ENCODE data around the gene PLA2R1.

Gene PLA2R1

DNA sequence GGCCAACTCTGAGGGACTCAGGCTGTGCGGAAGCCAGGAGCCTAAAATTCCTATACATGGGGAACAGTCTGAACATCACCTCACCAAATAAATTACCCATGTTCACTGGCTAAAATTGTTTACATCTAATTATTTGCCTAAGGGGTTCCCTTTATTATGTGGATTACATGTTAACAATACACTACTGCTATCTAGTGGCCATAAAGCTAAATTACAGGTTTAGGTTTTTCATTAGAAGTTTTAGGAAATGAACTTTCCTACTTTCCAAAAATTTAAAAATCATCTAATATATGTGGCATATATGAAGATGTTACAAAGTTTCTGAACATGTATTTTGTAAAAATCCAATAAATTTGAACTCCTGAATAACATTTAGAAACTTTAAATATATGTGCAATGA, 40.3 kb downstream of the PLA2R1 start:
- no peaks in the 10 kb centered on the region for H3K4me1 ChIP-seq (ENCODE audit: insufficient read depth, low read length)
- H3K9me3 ChIP-seq (ENCODE audit: insufficient read depth, low read depth, low read length): peaks cover 8% of the 10 kb centered on the region
- no peaks in the 10 kb centered on the region for H3K36me3 ChIP-seq (ENCODE audit: insufficient read depth, low read depth, low read length)
- H3K27me3 ChIP-seq (ENCODE audit: insufficient read depth, low read length): no peaks in the 10 kb centered on the region
- no peak overlapping the region for H3K9ac ChIP-seq (ENCODE audit: low read depth, low read length)
- no peak overlapping the region for H3K27ac ChIP-seq (ENCODE audit: low read length)
- no peak overlapping the region for H3K4me3 ChIP-seq (ENCODE audit: low read length)

DNA sequence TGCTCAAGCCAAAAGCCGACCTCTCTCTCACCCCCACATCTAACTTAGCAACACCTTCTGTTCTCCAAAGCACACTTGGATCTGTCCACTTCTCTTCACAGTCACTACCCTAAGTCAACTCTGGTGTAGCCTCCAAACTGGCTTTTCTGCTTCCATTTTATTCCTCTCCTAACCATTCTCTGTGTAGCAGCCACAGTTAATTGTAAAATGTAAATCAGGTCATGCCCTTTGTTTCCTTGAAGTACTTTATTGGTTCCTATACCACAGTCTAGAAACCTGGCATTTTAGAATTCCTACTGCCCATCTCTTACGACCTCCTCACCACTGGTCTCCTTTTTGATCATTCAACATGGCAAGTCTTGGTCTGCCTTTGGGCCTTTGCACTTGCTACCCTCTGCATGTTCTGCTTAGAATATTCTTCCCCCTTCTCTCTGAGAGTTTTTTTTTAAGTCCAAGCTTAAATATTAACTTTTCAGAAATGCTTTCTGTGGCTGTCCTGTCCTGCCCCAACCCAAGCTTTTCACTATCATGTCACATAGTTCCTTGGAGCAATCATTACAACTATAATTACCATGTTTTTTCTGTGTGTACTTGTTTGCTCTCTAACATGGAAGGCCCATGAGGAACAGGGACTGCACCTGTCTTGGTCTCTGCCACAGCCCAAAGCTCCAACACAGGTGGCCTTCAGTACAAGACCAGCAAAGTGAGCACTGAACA, 42.9 kb downstream of the PLA2R1 start:
- no peaks in the 10 kb centered on the region for H3K36me3 ChIP-seq (ENCODE audit: insufficient read depth, low read depth, low read length)
- peaks cover 8% of the 10 kb centered on the region for H3K9me3 ChIP-seq (ENCODE audit: insufficient read depth, low read depth, low read length)
- no peaks in the 10 kb centered on the region for H3K27me3 ChIP-seq (ENCODE audit: insufficient read depth, low read length)
- H3K27ac ChIP-seq (ENCODE audit: low read length): no peak overlapping the region
- no peak overlapping the region for H3K4me3 ChIP-seq (ENCODE audit: low read length)
- H3K9ac ChIP-seq (ENCODE audit: low read depth, low read length): no peak overlapping the region
- no peaks in the 10 kb centered on the region for H3K4me1 ChIP-seq (ENCODE audit: insufficient read depth, low read length)

DNA sequence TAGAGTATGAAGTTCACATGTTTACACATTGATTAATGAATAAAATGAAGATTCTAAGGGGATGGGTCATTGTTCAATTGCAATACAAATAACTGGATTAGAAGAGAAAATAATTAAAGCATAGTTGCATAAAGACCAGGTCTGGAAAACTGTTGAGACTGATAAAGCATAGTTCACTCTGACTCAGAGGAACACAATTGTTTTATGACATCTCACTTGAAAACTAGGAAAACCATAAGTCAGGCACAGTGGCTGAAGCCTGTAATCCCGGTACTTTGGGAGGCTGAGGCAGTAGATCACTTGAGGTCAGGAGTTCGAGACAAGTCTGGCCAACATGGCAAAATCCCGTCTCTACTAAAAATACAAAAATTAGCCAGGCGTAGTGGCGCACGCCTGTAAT, 46.7 kb downstream of the PLA2R1 start:
- Histone ChIP-seq H3K4me3 (ENCODE audit: low read length) (no peak overlapping the region), H3K27ac (ENCODE audit: low read length) (no peak overlapping the region), H3K9ac (ENCODE audit: low read depth, low read length) (no peak overlapping the region), H3K9me3 (ENCODE audit: insufficient read depth, low read depth, low read length) (no peaks in the 10 kb centered on the region), H3K36me3 (ENCODE audit: insufficient read depth, low read depth, low read length) (no peaks in the 10 kb centered on the region), H3K4me1 (ENCODE audit: insufficient read depth, low read length) (no peaks in the 10 kb centered on the region), H3K27me3 (ENCODE audit: insufficient read depth, low read length) (no peaks in the 10 kb centered on the region)

GRCh38 chr2:160014227-160014626, 48.2 kb downstream of the PLA2R1 start:
- no peak overlapping the region for H3K27ac ChIP-seq (ENCODE audit: low read length)
- H3K9me3 ChIP-seq (ENCODE audit: insufficient read depth, low read depth, low read length): no peaks in the 10 kb centered on the region
- no peaks in the 10 kb centered on the region for H3K27me3 ChIP-seq (ENCODE audit: insufficient read depth, low read length)
- no peak overlapping the region for H3K9ac ChIP-seq (ENCODE audit: low read depth, low read length)
- no peaks in the 10 kb centered on the region for H3K4me1 ChIP-seq (ENCODE audit: insufficient read depth, low read length)
- no peak overlapping the region for H3K4me3 ChIP-seq (ENCODE audit: low read length)
- no peaks in the 10 kb centered on the region for H3K36me3 ChIP-seq (ENCODE audit: insufficient read depth, low read depth, low read length)

DNA sequence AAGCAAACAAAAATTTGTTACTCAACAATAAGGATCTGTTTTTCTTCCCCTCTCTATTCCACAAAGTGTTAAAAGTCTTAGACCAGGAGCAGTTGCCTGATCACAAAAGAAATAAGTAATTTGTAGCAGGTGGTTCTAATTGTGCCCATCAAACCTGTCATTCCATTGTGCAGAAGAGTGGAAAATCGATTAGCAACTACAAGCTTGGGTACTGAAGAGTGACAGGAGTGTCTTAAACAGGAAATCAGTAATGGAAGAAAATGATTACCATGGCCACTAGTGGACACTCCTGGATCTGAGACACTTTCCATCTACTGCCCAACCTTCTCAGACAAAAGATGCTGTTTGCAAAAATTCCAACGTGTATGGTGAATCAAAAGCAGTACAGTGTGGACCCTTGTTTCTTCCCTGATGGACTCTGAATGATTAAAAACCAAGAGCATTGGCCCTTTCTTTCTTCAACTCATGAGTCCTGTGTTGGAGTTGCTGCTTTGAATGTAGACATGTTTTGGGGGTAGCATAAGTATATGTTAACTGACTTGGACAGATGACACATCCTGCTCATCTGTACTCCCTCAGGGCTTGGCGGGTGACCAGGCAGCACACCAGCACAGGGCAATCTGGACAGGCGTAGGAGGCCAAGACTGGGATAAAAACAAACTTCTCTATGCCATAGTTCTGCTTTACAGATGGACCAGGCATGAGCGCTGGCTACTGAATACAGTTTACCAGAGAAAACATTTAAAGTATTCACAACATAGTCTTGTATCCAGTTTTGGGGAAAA, 51.9 kb downstream of the PLA2R1 start:
- Histone ChIP-seq H3K4me3 (ENCODE audit: low read length) (no peak overlapping the region), H3K27me3 (ENCODE audit: insufficient read depth, low read length) (no peaks in the 10 kb centered on the region), H3K27ac (ENCODE audit: low read length) (no peak overlapping the region), H3K4me1 (ENCODE audit: insufficient read depth, low read length) (no peaks in the 10 kb centered on the region), H3K9me3 (ENCODE audit: insufficient read depth, low read depth, low read length) (no peaks in the 10 kb centered on the region), H3K9ac (ENCODE audit: low read depth, low read length) (no peak overlapping the region), H3K36me3 (ENCODE audit: insufficient read depth, low read depth, low read length) (no peaks in the 10 kb centered on the region)

DNA sequence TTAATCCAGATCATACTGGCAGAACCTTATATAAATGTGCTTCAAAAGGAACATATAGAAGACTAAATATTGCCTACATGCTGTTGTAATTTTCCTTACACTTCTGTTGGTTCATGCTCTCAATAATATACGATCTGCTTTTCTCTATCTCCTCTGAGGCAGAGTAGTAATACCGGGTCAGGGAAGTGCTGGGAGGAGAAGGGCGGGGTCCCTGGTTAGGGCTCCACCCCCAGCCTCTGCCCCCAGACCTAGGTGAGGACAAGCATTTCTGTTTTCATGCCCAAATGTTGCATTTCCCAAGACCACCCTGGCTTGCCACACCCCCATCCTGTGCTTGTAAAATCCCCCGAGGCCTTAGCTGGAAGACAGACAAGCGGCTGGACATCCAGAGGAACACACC, 55.3 kb downstream of the PLA2R1 start:
- Histone ChIP-seq H3K4me1 (ENCODE audit: insufficient read depth, low read length) (no peaks in the 10 kb centered on the region), H3K9me3 (ENCODE audit: insufficient read depth, low read depth, low read length) (no peaks in the 10 kb centered on the region), H3K36me3 (ENCODE audit: insufficient read depth, low read depth, low read length) (no peaks in the 10 kb centered on the region), H3K4me3 (ENCODE audit: low read length) (no peak overlapping the region), H3K27ac (ENCODE audit: low read length) (no peak overlapping the region), H3K27me3 (ENCODE audit: insufficient read depth, low read length) (no peaks in the 10 kb centered on the region), H3K9ac (ENCODE audit: low read depth, low read length) (no peak overlapping the region)

- no peaks in the 10 kb centered on the region for H3K4me1 ChIP-seq (ENCODE audit: insufficient read depth, low read length)
- H3K27ac ChIP-seq (ENCODE audit: low read length): no peak overlapping the region
- no peak overlapping the region for H3K4me3 ChIP-seq (ENCODE audit: low read length)
- H3K36me3 ChIP-seq (ENCODE audit: insufficient read depth, low read depth, low read length): no peaks in the 10 kb centered on the region
- no peak overlapping the region for H3K9ac ChIP-seq (ENCODE audit: low read depth, low read length)
- no peaks in the 10 kb centered on the region for H3K9me3 ChIP-seq (ENCODE audit: insufficient read depth, low read depth, low read length)
- H3K27me3 ChIP-seq (ENCODE audit: insufficient read depth, low read length): no peaks in the 10 kb centered on the region
Observed at GRCh38 chr2:160006475-160006874, 55.9 kb downstream of the PLA2R1 start.

DNA sequence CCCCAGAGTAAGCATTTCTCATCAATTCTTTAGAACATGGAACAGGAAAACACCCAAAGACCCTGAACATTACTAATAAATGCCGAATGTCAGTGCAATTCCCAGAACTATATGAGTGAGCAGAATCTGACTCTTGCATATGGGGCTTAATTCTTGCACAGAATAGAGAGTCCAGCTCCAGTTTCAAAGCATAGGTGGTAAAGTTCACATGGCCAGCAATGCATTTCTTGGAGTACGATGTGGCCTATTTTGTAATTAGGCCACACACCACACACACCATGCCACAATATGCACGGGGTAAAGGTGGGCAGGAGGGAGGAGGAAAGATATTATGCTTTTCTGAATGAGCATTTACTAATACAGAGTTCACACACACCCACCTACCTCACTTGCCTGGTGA, 56.5 kb downstream of the PLA2R1 start:
- Histone ChIP-seq H3K9me3 (ENCODE audit: insufficient read depth, low read depth, low read length) (peaks cover under 1% of the 10 kb centered on the region; the same call in 1 of the 2 replicates), H3K4me3 (ENCODE audit: low read length) (no peak overlapping the region), H3K36me3 (ENCODE audit: insufficient read depth, low read depth, low read length) (no peaks in the 10 kb centered on the region), H3K9ac (ENCODE audit: low read depth, low read length) (no peak overlapping the region), H3K4me1 (ENCODE audit: insufficient read depth, low read length) (no peaks in the 10 kb centered on the region), H3K27ac (ENCODE audit: low read length) (no peak overlapping the region), H3K27me3 (ENCODE audit: insufficient read depth, low read length) (no peaks in the 10 kb centered on the region)

GRCh38 chr2:160005476-160005875, 56.9 kb downstream of the PLA2R1 start:
- Histone ChIP-seq H3K27me3 (ENCODE audit: insufficient read depth, low read length) (no peaks in the 10 kb centered on the region), H3K9ac (ENCODE audit: low read depth, low read length) (no peak overlapping the region), H3K27ac (ENCODE audit: low read length) (no peak overlapping the region), H3K4me3 (ENCODE audit: low read length) (no peak overlapping the region), H3K36me3 (ENCODE audit: insufficient read depth, low read depth, low read length) (no peaks in the 10 kb centered on the region), H3K9me3 (ENCODE audit: insufficient read depth, low read depth, low read length) (peaks cover 3% of the 10 kb centered on the region; the same call in 1 of the 2 replicates), H3K4me1 (ENCODE audit: insufficient read depth, low read length) (no peaks in the 10 kb centered on the region)

- Histone ChIP-seq H3K27ac (ENCODE audit: low read length) (no peak overlapping the region), H3K36me3 (ENCODE audit: insufficient read depth, low read depth, low read length) (no peaks in the 10 kb centered on the region), H3K9me3 (ENCODE audit: insufficient read depth, low read depth, low read length) (peaks cover 7% of the 10 kb centered on the region; the same call in 1 of the 2 replicates), H3K9ac (ENCODE audit: low read depth, low read length) (no peak overlapping the region), H3K4me1 (ENCODE audit: insufficient read depth, low read length) (peaks cover 6% of the 10 kb centered on the region; the same call in 1 of the 2 replicates), H3K27me3 (ENCODE audit: insufficient read depth, low read length) (no peaks in the 10 kb centered on the region), H3K4me3 (ENCODE audit: low read length) (no peak overlapping the region)
Observed at GRCh38 chr2:159998961-159999360, 63.5 kb downstream of the PLA2R1 start.

DNA sequence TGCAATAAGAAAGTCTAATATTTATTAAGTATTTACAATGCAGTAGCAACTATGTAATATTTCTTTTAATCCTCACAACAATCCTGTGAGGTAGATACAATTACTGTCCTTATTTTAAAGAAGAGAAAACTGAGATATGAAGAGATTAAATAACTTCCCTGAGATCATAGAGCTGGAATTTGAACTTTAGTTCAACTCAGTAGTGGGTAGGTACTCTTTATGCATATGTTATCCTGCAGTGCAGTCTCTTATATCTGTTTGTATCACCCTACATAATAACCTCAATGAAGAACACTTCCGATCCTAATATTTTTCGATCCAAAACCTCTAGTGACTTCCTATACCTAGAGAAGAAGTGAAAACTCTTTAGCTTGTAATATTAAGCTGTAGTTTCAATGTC, 64.2 kb downstream of the PLA2R1 start:
- Histone ChIP-seq H3K36me3 (ENCODE audit: insufficient read depth, low read depth, low read length) (no peaks in the 10 kb centered on the region), H3K4me1 (ENCODE audit: insufficient read depth, low read length) (peaks cover 6% of the 10 kb centered on the region; the same call in 1 of the 2 replicates), H3K9me3 (ENCODE audit: insufficient read depth, low read depth, low read length) (peaks cover 7% of the 10 kb centered on the region; the same call in 1 of the 2 replicates), H3K27me3 (ENCODE audit: insufficient read depth, low read length) (no peaks in the 10 kb centered on the region), H3K4me3 (ENCODE audit: low read length) (no peak overlapping the region), H3K27ac (ENCODE audit: low read length) (no peak overlapping the region), H3K9ac (ENCODE audit: low read depth, low read length) (no peak overlapping the region)
